IPS-NIHi11 (cell line): ENCODE results near the gene CDH22.

Source experiments
- DNase-seq: peaks from one replicate; pipeline ENCODE4 v3.0.0; 2012; ENCODE audit warnings: mixed read lengths, low spot score

CDH22 gene

GRCh38 chr20:46343348-46343974 lies 35.2 kb upstream of the CDH22 start:
- DNase-seq = no peak

GRCh38 chr20:46342451-46343347 lies 34.4 kb upstream of the CDH22 start:
- DNase-seq = no peak

DNA sequence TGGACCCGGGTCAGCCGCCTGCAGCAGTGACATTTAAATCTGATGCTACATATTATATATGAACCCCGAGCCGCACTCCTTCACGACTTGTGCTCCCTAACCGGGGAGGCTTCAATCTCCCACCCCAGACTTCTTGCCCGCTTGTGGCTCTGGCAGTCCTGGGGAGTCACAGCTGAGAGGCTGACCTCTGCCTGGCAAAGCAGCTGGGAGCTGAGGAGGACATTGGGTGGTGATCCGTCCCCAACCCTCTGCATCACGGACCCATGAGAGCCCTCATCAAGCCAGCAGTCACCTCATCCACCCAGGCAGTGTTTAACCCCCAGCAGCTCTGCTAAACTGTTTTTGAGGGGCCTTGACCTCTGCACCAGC lies 33.7 kb upstream of the CDH22 start:
- no peak for DNase-seq

DNA sequence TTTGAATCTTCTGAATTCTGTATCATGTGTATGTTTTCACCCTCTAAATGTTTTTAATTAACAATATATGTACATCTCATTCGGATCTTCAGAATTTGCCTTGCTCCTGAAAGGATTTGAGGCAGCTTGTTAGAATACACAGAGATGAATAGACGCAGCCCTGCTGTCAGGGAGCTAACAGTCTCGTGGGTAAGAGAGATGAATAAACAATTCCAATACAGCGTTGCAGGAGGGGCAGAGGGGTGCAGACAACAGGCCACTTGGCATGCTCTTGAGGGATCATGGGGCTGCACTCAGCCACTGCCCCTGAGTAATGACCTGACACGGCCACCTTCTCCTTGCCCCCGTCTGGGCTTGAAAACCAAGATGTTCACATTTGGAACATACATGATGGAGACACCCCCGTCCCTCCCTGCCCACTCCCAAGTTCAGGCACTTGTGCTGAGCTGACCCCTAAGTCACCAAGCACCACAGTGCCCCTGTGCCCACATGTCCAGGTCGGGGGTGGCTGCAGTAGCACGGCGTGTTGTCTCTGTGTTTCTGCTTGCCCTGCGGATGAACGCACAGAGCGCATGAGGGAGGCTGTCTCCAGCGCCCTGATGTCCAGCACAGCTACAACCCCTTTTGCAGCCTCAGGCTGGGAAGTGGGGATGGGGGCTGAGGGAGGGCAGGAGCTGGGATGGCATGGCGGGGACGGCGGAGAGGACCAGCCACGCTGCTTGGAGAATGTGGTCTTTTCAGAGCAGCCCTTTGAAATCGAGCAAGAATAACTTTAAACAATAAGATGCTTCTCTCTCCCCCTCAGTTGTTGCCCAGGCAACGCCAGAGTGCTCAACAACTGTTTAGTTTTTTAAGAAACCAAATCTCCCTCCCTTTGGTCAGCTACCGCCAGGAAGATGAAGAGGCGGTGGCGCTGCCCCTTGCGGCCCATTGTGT lies 33.0 kb upstream of the CDH22 start:
- no peak for DNase-seq

- no peak for DNase-seq
Measured at GRCh38 chr20:46339037-46339436, 30.7 kb upstream of the CDH22 start.

GRCh38 chr20:46336735-46337134 lies 28.4 kb upstream of the CDH22 start:
- DNase-seq = no peak

- DNase-seq = no peak
Measured at GRCh38 chr20:46334303-46334904, 26.1 kb upstream of the CDH22 start.

- no peak for DNase-seq
Measured at GRCh38 chr20:46333161-46333991, 25.1 kb upstream of the CDH22 start.

GRCh38 chr20:46332373-46333160 lies 24.3 kb upstream of the CDH22 start:
- DNase-seq = no peak

- DNase-seq = no peak
Measured at GRCh38 chr20:46331611-46332361, 23.5 kb upstream of the CDH22 start.

- DNase-seq = no peak
Measured at GRCh38 chr20:46330831-46331371, 22.6 kb upstream of the CDH22 start.

DNA sequence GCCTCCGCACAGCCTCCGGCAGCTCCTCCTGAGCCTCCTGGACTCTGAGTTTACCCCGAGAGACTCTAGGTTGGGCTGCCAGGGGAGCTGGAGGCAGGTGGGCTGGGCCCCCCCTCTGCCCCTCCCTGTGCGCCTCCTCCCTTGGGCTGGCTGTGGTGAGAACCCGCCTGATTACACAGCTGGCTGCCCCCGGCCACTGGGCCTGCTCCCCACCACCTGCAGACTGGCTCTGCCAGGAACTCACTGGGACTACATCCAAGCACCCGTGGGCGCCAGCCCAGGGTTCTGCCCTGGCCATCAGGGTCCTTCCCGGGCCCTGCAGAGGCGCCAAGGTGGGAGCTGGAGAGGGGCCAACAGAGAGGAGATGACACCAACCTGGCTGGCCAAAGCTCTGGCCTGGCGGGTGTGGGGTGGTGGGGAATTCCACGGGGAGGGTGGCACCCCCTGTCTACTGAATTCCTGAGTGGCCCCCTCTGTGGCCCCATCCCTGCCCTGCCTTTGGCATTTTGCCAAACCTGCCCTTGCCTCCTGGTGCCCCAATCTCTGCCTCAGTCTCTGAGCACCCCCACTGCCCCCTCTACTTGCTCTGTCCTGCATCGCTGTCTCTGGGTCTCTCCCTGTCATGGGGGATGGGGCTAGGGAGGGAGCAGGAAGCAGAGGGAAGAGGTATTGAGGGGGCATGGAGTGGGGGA lies 21.9 kb upstream of the CDH22 start:
- DNase-seq = no peak

GRCh38 chr20:46328200-46328882 lies 20.0 kb upstream of the CDH22 start:
- no peak for DNase-seq

DNA sequence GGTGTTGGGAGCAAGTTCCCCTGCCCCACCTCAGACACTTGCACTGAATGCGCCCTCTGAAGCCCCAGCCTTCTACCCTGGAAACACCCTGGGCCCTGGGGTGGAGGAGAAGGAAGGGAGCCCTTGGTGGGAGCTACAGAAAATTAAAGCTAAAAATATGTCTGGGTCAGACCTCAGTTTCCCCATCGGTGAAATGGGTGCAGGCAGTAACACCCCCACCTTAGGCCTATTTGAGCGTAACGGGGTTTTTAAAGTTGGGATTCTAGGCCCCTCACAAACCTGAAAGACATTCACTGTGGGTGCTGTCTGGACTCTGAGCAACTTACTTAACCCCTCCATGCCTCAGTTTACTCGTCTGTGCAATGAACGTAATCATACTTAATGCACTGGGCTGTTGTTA lies 19.3 kb upstream of the CDH22 start:
- DNase-seq = no peak

DNA sequence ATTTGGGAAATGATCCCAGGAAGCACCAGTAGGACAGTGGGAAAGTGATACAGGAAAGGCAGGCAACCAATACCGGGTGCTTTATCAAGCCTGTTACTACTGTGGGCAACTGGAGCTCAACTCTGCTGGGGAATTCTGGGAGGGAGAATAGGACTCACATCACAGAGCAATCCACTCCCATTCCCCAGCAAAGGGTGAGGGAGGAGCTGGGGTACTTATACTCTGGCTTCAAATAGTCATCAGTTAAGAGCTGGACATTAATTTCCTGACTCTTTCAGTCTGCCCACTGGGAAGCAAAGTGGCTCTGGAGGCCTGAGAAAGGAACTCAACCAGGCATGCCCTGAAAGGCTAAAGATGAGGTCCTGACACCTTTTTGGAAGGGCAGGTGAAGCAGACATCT lies 17.5 kb upstream of the CDH22 start:
- DNase-seq = no peak

GRCh38 chr20:46324960-46325703 lies 16.8 kb upstream of the CDH22 start:
- DNase-seq = peak; percentile 55

DNA sequence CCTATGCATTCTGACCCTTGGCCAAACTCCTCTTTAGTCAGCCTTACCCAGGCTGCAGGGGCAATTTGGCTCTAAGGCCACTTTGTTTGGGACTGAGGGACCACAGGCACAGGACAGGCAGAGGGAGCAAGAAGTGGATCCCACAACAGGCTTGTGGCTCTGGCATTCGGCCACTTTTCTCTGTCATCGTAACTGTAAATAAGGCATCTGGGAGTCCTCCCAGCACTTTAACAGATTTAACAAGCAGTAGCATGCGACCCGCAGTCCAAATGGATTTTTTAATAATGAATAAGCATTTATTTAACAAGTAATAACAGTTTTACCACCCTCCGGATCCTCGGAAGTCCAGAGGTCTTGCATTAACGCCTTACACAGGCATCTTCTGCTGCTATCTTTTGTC lies 16.1 kb upstream of the CDH22 start:
- DNase-seq = no peak
